IMR-90 (cell line): ENCODE results near the gene SORCS1. TPM values are rescaled to one million over a fixed set of nuclear protein-coding genes. Genes with fewer than 3 reads are reported as not detected.

Source experiments
- ATAC-seq: fragments of 200-7000 bp; cut with Tn5 transposase; 2 replicates; pipeline ENCODE4 v1.9.1; 2020; ENCODE audit warnings: low read depth, mild to moderate bottlenecking, moderate library complexity
- BruUV-seq: library from RNA; stranded (reverse); fragments of 400-500 nt; replicated peaks from 2 replicates; lab custom pipeline; 2021; lab: Mats Ljungman, UMichigan
- CTCF ChIA-PET: fragments of 300-600 bp; formaldehyde crosslinking; extraction: SDS; loops from one replicate; lab custom pipeline; 2021; ENCODE audit warnings: antibody characterized with exemption; lab: Yijun Ruan, JAX
- POLR2A ChIA-PET: fragments of 300-600 bp; sonication (Branson Sonifier 250); formaldehyde crosslinking; loops from one replicate; lab custom pipeline; 2022; ENCODE audit warnings: antibody characterized with exemption; ENCODE audit not compliant: unreplicated experiment; lab: Charles Lee
- DNase-seq: peaks from one replicate; pipeline ENCODE4 v3.0.0; 2013
- H2AFZ ChIP-seq: replicated peaks from 2 replicates; pipeline ENCODE3; 2013; ENCODE audit warnings: low read length, mild to moderate bottlenecking; ENCODE audit not compliant: poor library complexity
- H2AK5ac ChIP-seq: 2 replicates; pipeline ENCODE4 v1.6.1; 2013; ENCODE audit warnings: low read depth, low read length, inconsistent platforms
- H2AK9ac ChIP-seq: replicated peaks from 2 replicates; pipeline ENCODE3; 2013; ENCODE audit warnings: mild to moderate bottlenecking, low read depth, low read length, moderate library complexity; ENCODE audit not compliant: poor library complexity
- H2BK120ac ChIP-seq: 2 replicates; pipeline ENCODE4 v1.6.1; 2013; ENCODE audit warnings: low read depth, low read length, inconsistent platforms
- H2BK15ac ChIP-seq: 3 replicates; pipeline ENCODE4 v1.6.1; 2013; ENCODE audit warnings: low read depth, low read length, inconsistent platforms
- H2BK20ac ChIP-seq: 2 replicates; pipeline ENCODE4 v1.6.1; 2013; ENCODE audit warnings: low read depth, mild to moderate bottlenecking, inconsistent platforms, low read length, moderate library complexity
- H2BK5ac ChIP-seq: 2 replicates; pipeline ENCODE4 v1.6.1; 2013; ENCODE audit warnings: mild to moderate bottlenecking, low read depth, low read length, inconsistent platforms; ENCODE audit not compliant: poor library complexity, severe bottlenecking
- H3K14ac ChIP-seq: replicated peaks from 2 replicates; pipeline ENCODE4 v1.6.1; 2013; ENCODE audit warnings: low read depth, low read length, inconsistent platforms
- H3K18ac ChIP-seq: 2 replicates; pipeline ENCODE4 v1.6.1; 2013; ENCODE audit warnings: low read depth, low read length, control low read depth
- H3K23ac ChIP-seq: 2 replicates; pipeline ENCODE4 v1.6.1; 2013; ENCODE audit warnings: low read depth, low read length, inconsistent platforms
- H3K27ac ChIP-seq: 2 replicates; pipeline ENCODE4 v1.5.1; 2013; ENCODE audit warnings: mild to moderate bottlenecking, control low read depth, low read length; ENCODE audit not compliant: insufficient read depth
- H3K27me3 ChIP-seq: 2 replicates; pipeline ENCODE4 v1.6.1; 2013; ENCODE audit warnings: low read length; ENCODE audit not compliant: control insufficient read depth, insufficient read depth
- H3K36me3 ChIP-seq: 2 replicates; pipeline ENCODE4 v1.6.1; 2013; ENCODE audit warnings: low read length, mixed read lengths; ENCODE audit not compliant: control insufficient read depth, insufficient read depth
- H3K4ac ChIP-seq: 2 replicates; pipeline ENCODE4 v1.6.1; 2013; ENCODE audit warnings: low read depth, low read length, inconsistent platforms
- H3K4me1 ChIP-seq: 2 replicates; pipeline ENCODE4 v1.6.1; 2013; ENCODE audit warnings: low read length, mixed read lengths; ENCODE audit not compliant: control insufficient read depth, insufficient read depth
- H3K4me2 ChIP-seq: 2 replicates; pipeline ENCODE4 v1.6.1; 2013; ENCODE audit warnings: low read depth, mild to moderate bottlenecking, control low read depth, low read length, moderate library complexity
- H3K4me3 ChIP-seq: 2 replicates; pipeline ENCODE4 v1.5.1; 2013; ENCODE audit warnings: low read depth, mild to moderate bottlenecking, control low read depth, low read length, moderate library complexity; ENCODE audit not compliant: insufficient read depth
- H3K56ac ChIP-seq: 2 replicates; pipeline ENCODE4 v1.6.1; 2013; ENCODE audit warnings: low read length, inconsistent platforms; ENCODE audit not compliant: insufficient read depth; ENCODE audit errors: extremely low read depth
- H3K79me1 ChIP-seq, 2 experiments: 2 replicates each; pipeline ENCODE4 v1.6.1; 2013; ENCODE audit warnings: low read length in 2 of 2, inconsistent platforms in 1 of 2, low read depth in 1 of 2
- H3K9ac ChIP-seq: 2 replicates; pipeline ENCODE4 v1.6.1; 2013; ENCODE audit warnings: low read depth, low read length, control low read depth
- H3K9me1 ChIP-seq: 2 replicates; pipeline ENCODE4 v1.6.1; 2013; ENCODE audit warnings: low read length, inconsistent platforms; ENCODE audit not compliant: insufficient read depth
- H3K9me3 ChIP-seq: 2 replicates; pipeline ENCODE4 v1.6.1; 2013; ENCODE audit warnings: low read length; ENCODE audit not compliant: control insufficient read depth, insufficient read depth
- H4K20me1 ChIP-seq: 2 replicates; pipeline ENCODE4 v1.6.1; 2013; ENCODE audit warnings: low read length, inconsistent platforms; ENCODE audit not compliant: insufficient read depth
- H4K5ac ChIP-seq: 2 replicates; pipeline ENCODE4 v1.6.1; 2013; ENCODE audit warnings: mild to moderate bottlenecking, low read depth, low read length, control low read depth
- H4K8ac ChIP-seq, 2 experiments: 2 replicates each; pipeline ENCODE4 v1.6.1; 2013; ENCODE audit warnings: low read depth in 2 of 2, low read length in 2 of 2, control low read depth in 1 of 2, inconsistent platforms in 1 of 2
- H4K91ac ChIP-seq: 2 replicates; pipeline ENCODE4 v1.6.1; 2013; ENCODE audit warnings: low read depth, low read length, inconsistent platforms; ENCODE audit not compliant: insufficient read depth
- BHLHE40 ChIP-seq: fragments of 150-350 bp; IDR thresholded peaks from 2 replicates; pipeline ENCODE4 v1.6.1; 2016; ENCODE audit warnings: mild to moderate bottlenecking, low read depth, low read length
- CEBPB ChIP-seq: IDR thresholded peaks from 2 replicates; pipeline ENCODE4 v1.6.1; 2012; ENCODE audit warnings: low read depth, low read length, improper control_type of control experiment
- CHD1 ChIP-seq: IDR thresholded peaks from 2 replicates; pipeline ENCODE4 v1.6.1; 2012; ENCODE audit warnings: low read depth, low read length, improper control_type of control experiment
- CTCF ChIP-seq: conservative IDR thresholded peaks from 2 replicates; pipeline ENCODE4 v1.5.1; 2012; ENCODE audit warnings: mild to moderate bottlenecking, low read depth, low read length, improper control_type of control experiment
- ELK1 ChIP-seq: fragments of 150-350 bp; IDR thresholded peaks from 2 replicates; pipeline ENCODE4 v1.6.1; 2016; ENCODE audit warnings: low read depth, mild to moderate bottlenecking, low read length, moderate library complexity, borderline replicate concordance
- FOS ChIP-seq: fragments of 150-350 bp; IDR thresholded peaks from 2 replicates; pipeline ENCODE4 v1.6.1; 2016; ENCODE audit warnings: low read depth, low read length
- MXI1 ChIP-seq: IDR thresholded peaks from 2 replicates; pipeline ENCODE4 v1.6.1; 2012; ENCODE audit warnings: low read depth, mild to moderate bottlenecking, low read length, moderate library complexity, borderline replicate concordance
- SMC3 ChIP-seq: fragments of 150-350 bp; IDR thresholded peaks from 2 replicates; pipeline ENCODE4 v1.6.1; 2016; ENCODE audit warnings: low read depth, mild to moderate bottlenecking, antibody characterized with exemption, low read length, moderate library complexity
- USF2 ChIP-seq: fragments of 150-350 bp; IDR thresholded peaks from 2 replicates; pipeline ENCODE4 v1.6.1; 2017; ENCODE audit warnings: mild to moderate bottlenecking, antibody characterized with exemption, low read length, low read depth
- WGBS, 2 experiments: methylation state at CpG; one replicate each; pipeline versions ENCODE4 v1.1.5 to v1.1.7; 2013; ENCODE audit warnings: missing lambda C conversion rate in 2 of 2; ENCODE audit not compliant: insufficient read length in 1 of 2; ENCODE audit errors: extremely low coverage in 2 of 2; 5-methylcytosine and 5-hydroxymethylcytosine counted together
- dilution Hi-C: fragments of 300-500 bp; cut with HindIII; formaldehyde crosslinking; loops from one replicate; pipeline ENCODE4 v1.14.3; 2018; ENCODE audit warnings: low sequenced_read_pairs; ENCODE audit not compliant: unreplicated experiment
- in situ Hi-C: fragments of 300-500 bp; cut with MboI; formaldehyde crosslinking; loops from 3 replicates; pipeline ENCODE4 v1.14.3; 2019; ENCODE audit warnings: low sequenced_read_pairs, inconsistent platforms, mixed read lengths
- intact Hi-C: fragments of 100-400 bp; cut with micrococcal nuclease; formaldehyde crosslinking; loops from 2 replicates; pipeline ENCODE4 v1.10.0; 2022
- polyA plus RNA-seq, 3 experiments: library from polyadenylated mRNA; depleted of rRNA; stranded (reverse); fragments of >200 nt; gene quantifications; 2 replicates each; pipeline ENCODE4 v1.2.3, GENCODE V29; 2012; ENCODE audit warnings: low replicate concordance in 1 of 3
- total RNA-seq: library from RNA; depleted of rRNA; stranded (reverse); fragments of >200 nt; gene quantifications from 2 replicates; pipeline ENCODE4 v1.2.3, GENCODE V29; 2012

The SORCS1 gene
- total and polyA plus RNA-seq, 2 of the 4 experiments (the other 2 are of a cell fraction) = under 0.01 TPM; not detected in 1

- Histone ChIP-seq H2BK15ac (no peak overlapping the region), H2AK5ac (no peak overlapping the region), H2BK120ac (no peak overlapping the region), H3K56ac (no peak overlapping the region), H3K14ac (no peak overlapping the region), H2AFZ (no peak overlapping the region), H2BK20ac (no peak overlapping the region), H3K36me3 (no peaks in the 10 kb centered on the region), H3K27me3 (no peaks in the 10 kb centered on the region), H3K4me3 (no peak overlapping the region), H4K20me1 (no peaks in the 10 kb centered on the region), H4K5ac (no peak overlapping the region), H2BK5ac (no peak overlapping the region), H3K9me3 (peaks cover 3% of the 10 kb centered on the region; the same call in 1 of the 2 replicates), H3K23ac (no peak overlapping the region), H3K79me1 (no peaks in the 10 kb centered on the region), H3K4me1 (no peaks in the 10 kb centered on the region), H4K8ac (no peak overlapping the region), H3K27ac (no peak overlapping the region), H3K18ac (no peak overlapping the region), H4K91ac (no peak overlapping the region), H3K9ac (no peak overlapping the region), H2AK9ac (no peak overlapping the region), H3K4me2 (no peak overlapping the region), H3K4ac (no peak overlapping the region), H3K9me1 (no peaks in the 10 kb centered on the region)
- ChIA-PET POLR2A (no interaction called here), CTCF (no interaction called here)
- no peak for TF ChIP-seq SMC3
- no peak for TF ChIP-seq USF2
- no peak for TF ChIP-seq CHD1
- TF ChIP-seq CTCF = no peak
- TF ChIP-seq MXI1 = no peak
- TF ChIP-seq BHLHE40 = no peak
- TF ChIP-seq CEBPB = no peak
- no peak for TF ChIP-seq ELK1
- TF ChIP-seq FOS = no peak
- DNase-seq (no peak), ATAC-seq (no peak)
- dilution Hi-C loops (no loop called here), intact Hi-C loops (no loop called here), in situ Hi-C loops (no loop called here)
- BruUV-seq = no TSS peak
- no CpG with 5 or more reads among the region's 1 CpG for WGBS, 2 experiments
Observed at GRCh38 chr10:107051769-107052168, 112.7 kb downstream of the SORCS1 start.
